ENCODE measurements around the gene LTB4R2.
A peak's percentile ranks its signal among the peaks of the same experiment; 100 is the strongest.

The LTB4R2 gene

DNA sequence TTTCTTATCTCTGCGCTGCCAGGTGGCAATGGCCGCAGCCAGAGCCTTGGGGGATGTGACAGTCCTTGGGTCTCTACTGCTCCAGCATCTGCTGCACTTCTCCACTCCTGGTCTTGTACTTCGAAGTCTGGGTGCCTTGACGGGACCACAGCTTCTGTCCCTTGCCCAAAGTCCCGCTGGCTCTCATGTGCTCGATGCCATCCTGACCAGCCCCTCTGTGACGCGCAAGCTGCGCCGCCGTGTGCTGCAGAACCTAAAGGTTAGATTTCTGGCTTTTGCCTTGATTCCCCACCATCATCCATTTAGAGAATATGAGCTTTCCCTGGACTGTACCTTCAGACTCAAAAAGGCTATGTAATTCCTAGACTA, 5.9 kb upstream of the LTB4R2 start:
- Histone ChIP-seq H3K9ac (ENCODE audit: low read depth, low read length) (no peak overlapping the region), H3K27me3 (ENCODE audit: control insufficient read depth, insufficient read depth, low read length) (no peaks in the 10 kb centered on the region), H3K36me3 (ENCODE audit: control insufficient read depth, insufficient read depth, low read length) (peaks cover 70% of the 10 kb centered on the region), H3K4me1 (ENCODE audit: control insufficient read depth, insufficient read depth, low read length) (peaks cover 6% of the 10 kb centered on the region; the same call in 1 of the 2 replicates), H3K4me3 (ENCODE audit: low read depth, low read length) (no peak overlapping the region), H3K27ac (ENCODE audit: low read depth, low read length) (no peak overlapping the region), H3K9me3 (ENCODE audit: control insufficient read depth, insufficient read depth, low read length) (no peaks in the 10 kb centered on the region)

DNA sequence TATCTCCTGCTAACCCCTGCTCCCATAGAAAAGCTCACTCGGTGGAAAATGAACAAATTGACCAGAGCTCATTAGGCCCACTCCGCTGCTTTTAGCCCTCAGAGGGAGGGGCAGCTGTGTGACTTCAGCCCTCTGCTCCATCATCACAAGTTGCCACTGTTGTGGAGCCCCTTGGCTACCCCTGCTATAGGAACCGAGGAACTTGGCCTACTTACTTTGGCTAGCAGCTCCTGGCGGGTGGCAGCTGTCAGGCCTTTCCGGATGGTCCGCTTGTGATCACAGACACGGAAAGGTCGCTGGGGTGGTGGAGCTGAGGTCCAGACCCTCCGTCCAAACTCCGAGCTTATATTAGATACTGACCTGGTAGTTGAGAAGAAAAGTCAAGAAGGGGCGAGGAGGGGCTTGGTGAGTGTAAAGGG, 2.8 kb upstream of the LTB4R2 start:
- H3K9me3 ChIP-seq (ENCODE audit: control insufficient read depth, insufficient read depth, low read length): no peaks in the 10 kb centered on the region
- H3K27ac ChIP-seq (ENCODE audit: low read depth, low read length): no peak overlapping the region
- no peak overlapping the region for H3K4me3 ChIP-seq (ENCODE audit: low read depth, low read length)
- H3K36me3 ChIP-seq (ENCODE audit: control insufficient read depth, insufficient read depth, low read length): peaks cover 63% of the 10 kb centered on the region
- no peak overlapping the region for H3K9ac ChIP-seq (ENCODE audit: low read depth, low read length)
- H3K4me1 ChIP-seq (ENCODE audit: control insufficient read depth, insufficient read depth, low read length): no peaks in the 10 kb centered on the region
- no peaks in the 10 kb centered on the region for H3K27me3 ChIP-seq (ENCODE audit: control insufficient read depth, insufficient read depth, low read length)

DNA sequence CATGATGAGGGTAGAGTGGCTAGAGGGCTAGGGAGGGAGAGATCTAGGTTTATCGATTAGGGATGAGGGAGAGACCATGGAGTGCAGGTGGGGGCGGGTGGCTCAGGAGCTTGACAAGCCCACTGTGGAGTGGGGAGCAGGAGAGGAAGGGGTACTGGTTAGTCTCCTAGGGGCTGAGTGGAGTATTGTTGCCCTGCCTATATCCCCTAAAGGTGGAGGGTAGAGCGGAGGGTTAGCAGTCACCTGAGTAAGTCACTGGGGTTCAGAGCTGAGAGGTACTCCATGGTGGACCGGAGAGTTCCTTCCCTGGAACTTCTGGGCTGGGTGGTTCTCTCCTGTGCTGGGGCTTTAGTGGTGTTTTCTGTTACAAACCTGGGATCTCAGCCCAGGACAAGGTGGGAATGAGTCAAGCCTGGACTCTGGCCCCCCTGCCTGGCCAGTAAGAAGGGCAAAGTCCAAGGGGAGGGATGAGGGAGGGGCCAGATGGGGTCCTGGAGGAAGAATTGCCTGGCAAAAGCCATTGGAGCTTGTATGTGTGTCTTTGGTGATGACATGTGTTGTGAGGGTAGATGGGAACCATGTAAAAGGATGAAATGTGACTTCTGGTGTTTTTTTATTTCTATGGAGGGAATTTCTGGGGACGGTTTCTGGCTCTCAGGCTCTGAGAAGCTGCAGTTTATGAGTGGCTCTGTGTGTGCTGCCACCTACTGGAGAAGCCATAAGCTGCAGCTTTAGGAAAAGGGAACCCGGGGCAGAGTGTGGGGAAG, 2.2 kb upstream of the LTB4R2 start, which contains the start of gene CIDEB:
Gene CIDEB (minus strand): TSS at position 403 of the 767 bp plus-strand sequence. CDS start 119 bp downstream, at position 284.
- Histone ChIP-seq H3K27me3 (ENCODE audit: control insufficient read depth, insufficient read depth, low read length) (no peaks in the 10 kb centered on the region), H3K9ac (ENCODE audit: low read depth, low read length) (no peak within 1 kb of the TSS), H3K27ac (ENCODE audit: low read depth, low read length) (peak within 1 kb of the TSS; percentile 48), H3K36me3 (ENCODE audit: control insufficient read depth, insufficient read depth, low read length) (peaks cover 57% of the 10 kb centered on the region), H3K9me3 (ENCODE audit: control insufficient read depth, insufficient read depth, low read length) (no peaks in the 10 kb centered on the region), H3K4me1 (ENCODE audit: control insufficient read depth, insufficient read depth, low read length) (no peaks in the 10 kb centered on the region), H3K4me3 (ENCODE audit: low read depth, low read length) (no peak within 1 kb of the TSS)

DNA sequence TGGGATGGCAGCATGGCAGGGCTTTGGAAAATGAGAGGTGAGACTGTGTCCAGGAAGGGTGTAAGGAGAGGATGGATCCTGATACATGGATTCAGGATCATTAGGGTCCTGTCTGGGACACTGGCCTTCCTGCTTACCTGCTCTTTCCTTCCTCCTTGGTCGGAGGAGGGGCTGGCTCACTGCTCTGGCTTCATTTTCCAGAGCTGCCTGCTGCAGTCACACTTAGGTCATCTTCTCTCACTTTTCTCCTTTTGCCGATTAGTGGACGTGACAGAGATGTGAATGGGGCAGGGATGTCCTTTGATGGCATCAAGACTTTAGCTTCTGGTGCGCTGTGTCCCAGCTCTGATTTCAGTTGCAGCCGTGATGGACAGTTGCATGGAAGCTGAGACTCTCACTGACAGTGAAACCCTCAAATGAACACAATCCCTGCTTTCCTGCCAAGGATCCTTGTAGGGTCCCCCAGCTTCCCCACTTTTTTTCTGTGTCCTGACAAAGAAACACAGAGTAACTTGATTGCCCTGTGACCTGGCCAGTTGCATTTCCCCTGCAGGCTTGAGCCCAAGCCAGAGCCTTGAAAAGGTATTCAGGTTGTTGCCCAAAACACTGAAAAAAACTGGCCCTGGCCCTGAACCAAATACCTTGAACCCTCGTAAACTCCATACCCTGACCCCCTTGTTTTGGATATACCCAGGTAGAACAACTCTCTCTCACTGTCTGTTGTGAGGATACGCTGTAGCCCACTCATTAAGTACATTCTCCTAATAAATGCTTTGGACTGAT, 1.4 kb upstream of the LTB4R2 start:
- Histone ChIP-seq H3K36me3 (ENCODE audit: control insufficient read depth, insufficient read depth, low read length) (peaks cover 49% of the 10 kb centered on the region), H3K9me3 (ENCODE audit: control insufficient read depth, insufficient read depth, low read length) (no peaks in the 10 kb centered on the region), H3K27ac (ENCODE audit: low read depth, low read length) (no peak overlapping the region), H3K4me1 (ENCODE audit: control insufficient read depth, insufficient read depth, low read length) (no peaks in the 10 kb centered on the region), H3K9ac (ENCODE audit: low read depth, low read length) (no peak overlapping the region), H3K27me3 (ENCODE audit: control insufficient read depth, insufficient read depth, low read length) (no peaks in the 10 kb centered on the region), H3K4me3 (ENCODE audit: low read depth, low read length) (no peak overlapping the region)

DNA sequence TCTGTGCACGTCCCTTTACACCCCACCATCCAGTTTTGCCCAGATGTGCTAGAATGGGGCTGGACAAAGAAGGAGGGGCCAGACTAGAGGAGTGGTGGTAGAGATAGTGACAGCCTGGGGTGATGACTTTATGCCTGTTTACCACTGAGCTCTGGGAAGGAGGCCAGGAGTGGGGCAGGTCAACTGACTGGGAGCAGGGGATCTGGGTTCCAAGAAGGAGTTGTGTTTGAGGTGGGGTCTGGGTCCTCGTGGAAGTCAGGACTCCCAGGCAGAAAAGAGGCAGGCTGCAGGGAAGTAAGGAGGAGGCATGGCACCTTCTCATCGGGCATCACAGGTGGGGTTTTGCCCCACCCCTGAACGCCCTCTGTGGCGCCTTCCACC, 315 bp downstream of the LTB4R2 start:
- Histone ChIP-seq H3K9me3 (ENCODE audit: control insufficient read depth, insufficient read depth, low read length) (no peaks in the 10 kb centered on the region), H3K27ac (ENCODE audit: low read depth, low read length) (no peak overlapping the region), H3K9ac (ENCODE audit: low read depth, low read length) (no peak overlapping the region), H3K4me3 (ENCODE audit: low read depth, low read length) (no peak overlapping the region), H3K27me3 (ENCODE audit: control insufficient read depth, insufficient read depth, low read length) (no peaks in the 10 kb centered on the region; the same call in 1 of the 2 replicates), H3K36me3 (ENCODE audit: control insufficient read depth, insufficient read depth, low read length) (peaks cover 32% of the 10 kb centered on the region), H3K4me1 (ENCODE audit: control insufficient read depth, insufficient read depth, low read length) (no peaks in the 10 kb centered on the region)

DNA sequence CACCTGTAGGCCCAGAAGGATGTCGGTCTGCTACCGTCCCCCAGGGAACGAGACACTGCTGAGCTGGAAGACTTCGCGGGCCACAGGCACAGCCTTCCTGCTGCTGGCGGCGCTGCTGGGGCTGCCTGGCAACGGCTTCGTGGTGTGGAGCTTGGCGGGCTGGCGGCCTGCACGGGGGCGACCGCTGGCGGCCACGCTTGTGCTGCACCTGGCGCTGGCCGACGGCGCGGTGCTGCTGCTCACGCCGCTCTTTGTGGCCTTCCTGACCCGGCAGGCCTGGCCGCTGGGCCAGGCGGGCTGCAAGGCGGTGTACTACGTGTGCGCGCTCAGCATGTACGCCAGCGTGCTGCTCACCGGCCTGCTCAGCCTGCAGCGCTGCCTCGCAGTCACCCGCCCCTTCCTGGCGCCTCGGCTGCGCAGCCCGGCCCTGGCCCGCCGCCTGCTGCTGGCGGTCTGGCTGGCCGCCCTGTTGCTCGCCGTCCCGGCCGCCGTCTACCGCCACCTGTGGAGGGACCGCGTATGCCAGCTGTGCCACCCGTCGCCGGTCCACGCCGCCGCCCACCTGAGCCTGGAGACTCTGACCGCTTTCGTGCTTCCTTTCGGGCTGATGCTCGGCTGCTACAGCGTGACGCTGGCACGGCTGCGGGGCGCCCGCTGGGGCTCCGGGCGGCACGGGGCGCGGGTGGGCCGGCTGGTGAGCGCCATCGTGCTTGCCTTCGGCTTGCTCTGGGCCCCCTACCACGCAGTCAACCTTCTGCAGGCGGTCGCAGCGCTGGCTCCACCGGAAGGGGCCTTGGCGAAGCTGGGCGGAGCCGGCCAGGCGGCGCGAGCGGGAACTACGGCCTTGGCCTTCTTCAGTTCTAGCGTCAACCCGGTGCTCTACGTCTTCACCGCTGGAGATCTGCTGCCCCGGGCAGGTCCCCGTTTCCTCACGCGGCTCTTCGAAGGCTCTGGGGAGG, 985 bp downstream of the LTB4R2 start, which contains the start of gene LTB4R:
Gene LTB4R (plus strand): TSS at position 857 of the 959 bp plus-strand sequence. CDS start 4,150 bp downstream, outside the sequence.
- H3K4me1 ChIP-seq (ENCODE audit: control insufficient read depth, insufficient read depth, low read length): no peaks in the 10 kb centered on the region
- H3K27me3 ChIP-seq (ENCODE audit: control insufficient read depth, insufficient read depth, low read length): no peaks in the 10 kb centered on the region; the same call in 1 of the 2 replicates
- H3K36me3 ChIP-seq (ENCODE audit: control insufficient read depth, insufficient read depth, low read length): peaks cover 25% of the 10 kb centered on the region
- H3K4me3 ChIP-seq (ENCODE audit: low read depth, low read length): no peak within 1 kb of the TSS
- H3K9me3 ChIP-seq (ENCODE audit: control insufficient read depth, insufficient read depth, low read length): no peaks in the 10 kb centered on the region
- H3K9ac ChIP-seq (ENCODE audit: low read depth, low read length): no peak within 1 kb of the TSS
- no peak within 1 kb of the TSS for H3K27ac ChIP-seq (ENCODE audit: low read depth, low read length)

DNA sequence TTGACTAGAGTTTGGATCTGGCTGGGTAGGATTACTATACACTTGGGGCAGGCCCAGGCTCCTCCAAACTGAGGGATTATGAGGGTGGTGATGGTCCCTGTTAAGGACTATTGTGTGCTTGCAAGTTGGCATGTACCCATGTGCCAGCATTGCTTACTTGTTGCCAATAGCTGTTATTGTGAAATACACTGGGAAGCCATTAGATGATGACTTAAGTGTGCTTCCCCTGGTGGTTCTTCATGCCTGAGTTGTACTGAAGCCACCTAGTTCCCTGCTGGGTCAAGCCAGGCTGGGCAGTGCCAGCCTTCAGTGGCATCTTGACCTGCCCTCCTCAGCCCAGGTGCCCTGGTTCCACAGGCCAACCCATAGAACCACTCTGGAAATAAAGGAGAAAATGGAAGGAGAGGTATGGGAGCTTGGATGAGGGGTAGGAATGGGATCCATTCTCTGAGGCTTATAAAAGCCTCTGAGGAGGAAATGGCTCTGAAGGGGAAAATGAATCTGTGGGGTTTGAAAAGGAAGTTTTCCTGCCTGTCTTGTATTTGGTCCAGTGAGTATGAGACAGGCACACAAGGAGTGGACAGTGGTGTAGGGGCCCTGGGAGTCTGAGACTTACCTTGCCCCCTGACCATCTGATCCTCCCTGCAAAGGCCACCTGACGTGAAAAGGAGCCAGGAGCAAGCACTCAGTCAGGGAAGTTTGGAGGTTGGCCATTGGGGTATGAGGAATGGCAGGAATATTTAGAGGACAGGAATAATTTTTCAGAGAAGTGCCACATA, 2.1 kb downstream of the LTB4R2 start:
- H3K36me3 ChIP-seq (ENCODE audit: control insufficient read depth, insufficient read depth, low read length): peaks cover 14% of the 10 kb centered on the region
- H3K27me3 ChIP-seq (ENCODE audit: control insufficient read depth, insufficient read depth, low read length): peaks cover 6% of the 10 kb centered on the region; the same call in 1 of the 2 replicates
- H3K27ac ChIP-seq (ENCODE audit: low read depth, low read length): no peak overlapping the region
- no peak overlapping the region for H3K9ac ChIP-seq (ENCODE audit: low read depth, low read length)
- H3K4me3 ChIP-seq (ENCODE audit: low read depth, low read length): no peak overlapping the region
- H3K4me1 ChIP-seq (ENCODE audit: control insufficient read depth, insufficient read depth, low read length): no peaks in the 10 kb centered on the region
- no peaks in the 10 kb centered on the region for H3K9me3 ChIP-seq (ENCODE audit: control insufficient read depth, insufficient read depth, low read length)

DNA sequence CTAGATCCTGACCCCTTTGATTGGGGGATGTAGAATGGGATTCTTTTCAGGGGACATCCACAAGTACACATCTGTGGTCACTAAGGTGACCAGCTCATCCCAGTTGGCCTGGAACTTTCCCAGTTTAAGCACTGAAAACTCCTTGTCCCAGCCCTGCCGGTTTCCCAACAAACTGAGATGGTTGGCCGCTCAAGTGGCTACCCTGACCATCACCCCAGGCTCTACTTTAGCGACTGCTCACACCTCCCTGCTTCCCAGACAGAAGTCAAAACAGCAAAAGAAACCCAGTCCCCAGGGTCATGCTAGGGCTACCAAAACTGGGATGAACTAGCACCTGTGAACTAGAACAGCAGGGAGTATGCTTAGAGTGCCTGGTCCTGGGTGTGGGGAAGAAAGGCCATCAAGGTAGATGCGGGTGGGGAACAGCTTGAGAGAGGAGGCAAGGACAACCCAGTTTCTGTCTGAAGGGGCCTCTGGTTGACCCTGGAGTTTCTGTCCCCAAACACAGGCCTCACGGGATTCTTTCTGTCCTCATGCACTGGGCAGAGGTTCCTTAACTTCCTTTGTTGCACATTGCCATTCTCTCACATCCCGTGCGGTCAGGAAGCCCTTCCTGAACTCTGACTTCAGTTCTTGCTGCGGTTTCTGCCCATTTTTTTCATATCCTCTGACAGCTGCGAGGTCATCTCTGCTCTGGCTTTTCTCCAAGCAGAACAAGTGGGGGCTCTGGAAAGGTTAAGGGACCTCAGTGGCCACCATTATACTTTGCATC, 3.0 kb downstream of the LTB4R2 start:
- Histone ChIP-seq H3K9ac (ENCODE audit: low read depth, low read length) (no peak overlapping the region), H3K27ac (ENCODE audit: low read depth, low read length) (no peak overlapping the region), H3K36me3 (ENCODE audit: control insufficient read depth, insufficient read depth, low read length) (peaks cover 10% of the 10 kb centered on the region), H3K4me1 (ENCODE audit: control insufficient read depth, insufficient read depth, low read length) (no peaks in the 10 kb centered on the region), H3K27me3 (ENCODE audit: control insufficient read depth, insufficient read depth, low read length) (peaks cover 15% of the 10 kb centered on the region), H3K9me3 (ENCODE audit: control insufficient read depth, insufficient read depth, low read length) (no peaks in the 10 kb centered on the region), H3K4me3 (ENCODE audit: low read depth, low read length) (no peak overlapping the region)

DNA sequence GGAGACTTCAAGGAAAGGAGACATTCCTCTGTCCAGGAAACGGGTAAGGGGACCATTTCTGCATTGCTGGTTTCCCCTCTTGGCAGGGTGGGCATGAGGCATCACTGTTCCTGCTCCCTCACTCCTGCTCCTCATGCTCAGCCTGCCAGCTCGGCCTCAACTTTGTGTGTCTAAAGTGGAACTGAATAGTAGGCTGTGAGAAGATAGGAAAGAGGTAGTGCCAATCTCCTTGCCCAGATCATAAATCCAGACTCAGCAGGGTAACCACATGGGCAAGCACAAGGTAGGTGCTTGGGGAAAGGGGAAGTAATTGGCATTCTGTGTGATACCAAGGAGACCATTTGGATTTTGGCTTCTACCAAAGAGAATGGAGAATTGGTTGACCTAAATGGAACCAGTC, 4.0 kb downstream of the LTB4R2 start:
- Histone ChIP-seq H3K9ac (ENCODE audit: low read depth, low read length) (no peak overlapping the region), H3K27me3 (ENCODE audit: control insufficient read depth, insufficient read depth, low read length) (peaks cover 24% of the 10 kb centered on the region), H3K27ac (ENCODE audit: low read depth, low read length) (no peak overlapping the region), H3K4me1 (ENCODE audit: control insufficient read depth, insufficient read depth, low read length) (no peaks in the 10 kb centered on the region), H3K9me3 (ENCODE audit: control insufficient read depth, insufficient read depth, low read length) (no peaks in the 10 kb centered on the region), H3K4me3 (ENCODE audit: low read depth, low read length) (no peak overlapping the region), H3K36me3 (ENCODE audit: control insufficient read depth, insufficient read depth, low read length) (peaks cover 3% of the 10 kb centered on the region)

Measured in HUES48 (cell line).